WERI-Rb-1 (cell line): ENCODE data around the gene ISL2.

Experiments used
- DNase-seq: peaks from one replicate; pipeline ENCODE4 v3.0.0-alpha.2; 2020
- H3K27ac ChIP-seq: fragments of 250-450 bp; sonication (Bioruptor Pico); 2 replicates; pipeline ENCODE4 v1.5.1; 2020; ENCODE audit warnings: mild to moderate bottlenecking, moderate library complexity
- H3K27me3 ChIP-seq: fragments of 250-450 bp; sonication (Bioruptor Pico); 2 replicates; pipeline ENCODE4 v1.5.1; 2021; ENCODE audit warnings: mild to moderate bottlenecking, low read depth, moderate library complexity; ENCODE audit not compliant: insufficient read depth, severe bottlenecking
- H3K36me3 ChIP-seq: fragments of 250-450 bp; sonication (Bioruptor Pico); 2 replicates; pipeline ENCODE4 v1.5.1; 2020; ENCODE audit warnings: mild to moderate bottlenecking, moderate library complexity
- H3K4me3 ChIP-seq: 2 replicates; pipeline ENCODE4 v1.5.1; 2011; ENCODE audit warnings: low read depth, mild to moderate bottlenecking, control low read depth, low read length
- H3K9me3 ChIP-seq: fragments of 250-450 bp; sonication (Bioruptor Pico); 2 replicates; pipeline ENCODE4 v1.5.1; 2021; ENCODE audit warnings: mild to moderate bottlenecking, moderate library complexity; ENCODE audit not compliant: severe bottlenecking
- CTCF ChIP-seq: IDR thresholded peaks from 2 replicates; pipeline ENCODE4 v1.5.1; 2011; ENCODE audit warnings: low read depth, mild to moderate bottlenecking, control low read depth, inconsistent platforms, low read length

ISL2 gene

GRCh38 chr15:76339305-76340197 is 3.0 kb downstream of the ISL2 start:
- Histone ChIP-seq H3K27me3 (no peaks in the 10 kb centered on the region), H3K36me3 (peaks cover 70% of the 10 kb centered on the region), H3K4me3 (peak overlapping the region; percentile 96), H3K27ac (peak overlapping the region; percentile 97), H3K9me3 (no peaks in the 10 kb centered on the region)
- DNase-seq = peak; percentile 34
- no peak for TF ChIP-seq CTCF

DNA sequence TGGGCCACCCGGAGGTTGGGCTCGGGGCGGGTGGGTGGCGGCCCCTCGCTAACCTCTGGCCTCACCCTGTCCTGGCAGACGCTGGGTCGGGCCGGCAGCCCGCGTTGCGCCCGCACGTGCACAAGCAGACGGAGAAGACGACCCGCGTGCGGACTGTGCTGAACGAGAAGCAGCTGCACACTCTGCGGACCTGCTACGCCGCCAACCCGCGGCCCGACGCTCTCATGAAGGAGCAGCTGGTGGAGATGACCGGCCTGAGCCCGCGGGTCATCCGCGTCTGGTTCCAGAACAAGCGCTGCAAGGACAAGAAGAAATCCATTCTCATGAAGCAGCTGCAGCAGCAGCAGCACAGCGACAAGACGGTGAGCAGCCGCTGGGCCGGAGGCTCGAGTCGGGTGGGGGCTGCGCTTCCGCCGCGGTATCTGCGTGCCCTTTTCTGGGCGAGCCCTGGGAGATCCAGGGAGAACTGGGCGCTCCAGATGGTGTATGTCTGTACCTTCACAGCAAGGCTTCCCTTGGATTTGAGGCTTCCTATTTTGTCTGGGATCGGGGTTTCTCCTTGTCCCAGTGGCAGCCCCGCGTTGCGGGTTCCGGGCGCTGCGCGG is 3.7 kb downstream of the ISL2 start:
- no peak for TF ChIP-seq CTCF
- Histone ChIP-seq H3K9me3 (no peaks in the 10 kb centered on the region), H3K27ac (peak overlapping the region; percentile 97), H3K27me3 (no peaks in the 10 kb centered on the region), H3K36me3 (peaks cover 77% of the 10 kb centered on the region), H3K4me3 (peak overlapping the region; percentile 96)
- DNase-seq = peak; percentile 30

DNA sequence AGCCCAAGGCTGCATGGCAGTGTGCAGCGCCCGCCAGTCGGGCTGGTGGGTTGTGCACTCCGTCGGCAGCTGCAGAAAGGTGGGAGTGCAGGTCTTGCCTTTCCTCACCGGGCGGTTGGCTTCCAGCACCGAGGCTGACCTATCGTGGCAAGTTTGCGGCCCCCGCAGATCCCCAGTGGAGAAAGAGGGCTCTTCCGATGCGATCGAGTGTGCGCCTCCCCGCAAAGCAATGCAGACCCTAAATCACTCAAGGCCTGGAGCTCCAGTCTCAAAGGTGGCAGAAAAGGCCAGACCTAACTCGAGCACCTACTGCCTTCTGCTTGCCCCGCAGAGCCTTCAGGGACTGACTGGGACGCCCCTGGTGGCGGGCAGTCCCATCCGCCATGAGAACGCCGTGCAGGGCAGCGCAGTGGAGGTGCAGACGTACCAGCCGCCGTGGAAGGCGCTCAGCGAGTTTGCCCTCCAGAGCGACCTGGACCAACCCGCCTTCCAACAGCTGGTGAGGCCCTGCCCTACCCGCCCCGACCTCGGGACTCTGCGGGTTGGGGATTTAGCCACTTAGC is 4.3 kb downstream of the ISL2 start:
- H3K27me3 ChIP-seq = no peaks in the 10 kb centered on the region
- DNase-seq = no peak
- peak overlapping the region; percentile 96 for H3K4me3 ChIP-seq
- H3K27ac ChIP-seq = peak overlapping the region; percentile 97
- H3K36me3 ChIP-seq = peaks cover 79% of the 10 kb centered on the region
- peak; percentile 55; the same call in 1 of the 2 replicates for TF ChIP-seq CTCF
- H3K9me3 ChIP-seq = no peaks in the 10 kb centered on the region

DNA sequence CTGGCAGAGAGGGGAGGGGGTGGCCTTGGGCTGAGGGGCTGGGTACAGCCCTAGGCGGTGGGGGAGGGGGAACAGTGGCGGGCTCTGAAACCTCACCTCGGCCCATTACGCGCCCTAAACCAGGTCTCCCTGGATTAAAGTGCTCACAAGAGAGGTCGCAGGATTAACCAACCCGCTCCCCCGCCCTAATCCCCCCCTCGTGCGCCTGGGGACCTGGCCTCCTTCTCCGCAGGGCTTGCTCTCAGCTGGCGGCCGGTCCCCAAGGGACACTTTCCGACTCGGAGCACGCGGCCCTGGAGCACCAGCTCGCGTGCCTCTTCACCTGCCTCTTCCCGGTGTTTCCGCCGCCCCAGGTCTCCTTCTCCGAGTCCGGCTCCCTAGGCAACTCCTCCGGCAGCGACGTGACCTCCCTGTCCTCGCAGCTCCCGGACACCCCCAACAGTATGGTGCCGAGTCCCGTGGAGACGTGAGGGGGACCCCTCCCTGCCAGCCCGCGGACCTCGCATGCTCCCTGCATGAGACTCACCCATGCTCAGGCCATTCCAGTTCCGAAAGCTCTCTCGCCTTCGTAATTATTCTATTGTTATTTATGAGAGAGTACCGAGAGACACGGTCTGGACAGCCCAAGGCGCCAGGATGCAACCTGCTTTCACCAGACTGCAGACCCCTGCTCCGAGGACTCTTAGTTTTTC is 4.9 kb downstream of the ISL2 start:
- peak; percentile 99 for DNase-seq
- no peaks in the 10 kb centered on the region for H3K27me3 ChIP-seq
- peaks cover 85% of the 10 kb centered on the region for H3K36me3 ChIP-seq
- no peak for TF ChIP-seq CTCF
- H3K27ac ChIP-seq = peak overlapping the region; percentile 97
- no peaks in the 10 kb centered on the region for H3K9me3 ChIP-seq
- H3K4me3 ChIP-seq = peak overlapping the region; percentile 96

- H3K36me3 ChIP-seq = peaks cover 90% of the 10 kb centered on the region
- DNase-seq = peak; percentile 32
- peak overlapping the region; percentile 97 for H3K27ac ChIP-seq
- H3K27me3 ChIP-seq = no peaks in the 10 kb centered on the region
- peak overlapping the region; percentile 96 for H3K4me3 ChIP-seq
- no peaks in the 10 kb centered on the region for H3K9me3 ChIP-seq
- TF ChIP-seq CTCF = no peak
Measured at GRCh38 chr15:76342058-76342381, 5.4 kb downstream of the ISL2 start.
